HepG2 (cell line): ENCODE results near the gene ACSS3. TPM values are rescaled to one million over a fixed set of nuclear protein-coding genes. Genes with fewer than 3 reads are reported as not detected.

Source experiments
- ATAC-seq: fragments of 200-7000 bp; cut with Tn5 transposase; 3 replicates; pipeline ENCODE4 v1.9.1; 2020; ENCODE audit warnings: mild to moderate bottlenecking, moderate library complexity
- BruUV-seq: library from RNA; stranded (reverse); fragments of 400-500 nt; replicated peaks from 2 replicates; lab custom pipeline; 2021; lab: Mats Ljungman, UMichigan
- CTCF ChIA-PET: fragments of 300-600 bp; formaldehyde crosslinking; extraction: SDS; loops from one replicate; lab custom pipeline; 2021; ENCODE audit warnings: low total read pairs, inconsistent platforms, low intra/inter-chr PET ratio; lab: Yijun Ruan, JAX
- POLR2A ChIA-PET: fragments of 350-600 bp; sonication (Branson Sonifier 250); formaldehyde crosslinking; loops from one replicate; lab custom pipeline; 2020; ENCODE audit warnings: antibody characterized with exemption, inconsistent platforms; lab: Yijun Ruan, JAX
- DNase-seq: peaks from one replicate; pipeline ENCODE4 v3.0.0-alpha.2; 2015; ENCODE audit warnings: low spot score
- FAIRE-seq: peaks from 3 replicates; lab custom pipeline; 2011; peaks lifted over from hg19 to GRCh38; lab: Jason Lieb, UNC
- H2AFZ ChIP-seq: one replicate; pipeline ENCODE4 v1.6.1; 2011; ENCODE audit warnings: low read length, inconsistent platforms
- H3K27ac ChIP-seq: fragments of 300-600 bp; 3 replicates; pipeline ENCODE4 v1.8.0; 2011; ENCODE audit warnings: mixed run types, mild to moderate bottlenecking, mixed read lengths, low read length, inconsistent platforms; ENCODE audit not compliant: insufficient read depth; ENCODE audit errors: extremely low read length
- H3K27me3 ChIP-seq, 2 experiments: fragments of 200-600 bp in 1 of 2; 2 replicates in 1 of 2; 3 replicates in 1 of 2; pipeline versions ENCODE4 v1.6.0 to v1.8.0; 2011; ENCODE audit warnings: low read length in 2 of 2, mild to moderate bottlenecking in 2 of 2, moderate library complexity in 2 of 2, inconsistent platforms in 1 of 2; ENCODE audit not compliant: insufficient read depth in 2 of 2, control insufficient read depth in 1 of 2
- H3K36me3 ChIP-seq, 2 experiments: fragments of 200-600 bp in 1 of 2; replicated peaks in 1 of 2; 2 replicates in 1 of 2; 3 replicates in 1 of 2; pipeline versions ENCODE4 v1.5.1 to v1.8.0; 2011; ENCODE audit warnings: low read length in 2 of 2, inconsistent platforms in 1 of 2; ENCODE audit not compliant: insufficient read depth in 2 of 2, control insufficient read depth in 1 of 2
- H3K4me1 ChIP-seq: 2 replicates; pipeline ENCODE4 v1.5.1; 2012; ENCODE audit warnings: low read length, inconsistent platforms; ENCODE audit not compliant: insufficient read depth
- H3K4me2 ChIP-seq: 2 replicates; pipeline ENCODE4 v1.6.0; 2011; ENCODE audit warnings: low read depth, low read length, inconsistent platforms
- H3K4me3 ChIP-seq, 3 experiments: fragments of 200-600 bp in 1 of 3; sonication (generic), shearing (Covaris generic) in 1 of 3; replicated peaks in 1 of 3; 2 replicates each; pipeline ENCODE4 v1.5.1; 2011 to 2016; ENCODE audit warnings: low read length in 3 of 3, inconsistent platforms in 2 of 3, low read depth in 2 of 3, mild to moderate bottlenecking in 2 of 3, control low read depth in 1 of 3, mixed read lengths in 1 of 3; ENCODE audit not compliant: insufficient read depth in 1 of 3
- H3K79me2 ChIP-seq: one replicate; pipeline ENCODE4 v1.6.1; 2011; ENCODE audit warnings: low read length, inconsistent platforms; ENCODE audit not compliant: insufficient read depth
- H3K9ac ChIP-seq: 2 replicates; pipeline ENCODE4 v1.6.0; 2011; ENCODE audit warnings: mild to moderate bottlenecking, low read depth, low read length, inconsistent platforms; ENCODE audit not compliant: insufficient read depth
- H3K9me3 ChIP-seq: 2 replicates; pipeline ENCODE4 v1.5.1; 2012; ENCODE audit warnings: mild to moderate bottlenecking, low read length
- H4K20me1 ChIP-seq: 2 replicates; pipeline ENCODE4 v1.6.0; 2011; ENCODE audit warnings: inconsistent platforms, mild to moderate bottlenecking, low read length, moderate library complexity; ENCODE audit not compliant: insufficient read depth
- ARNTL ChIP-seq: sonication (generic); formaldehyde crosslinking; IDR thresholded peaks from 2 replicates; pipeline ENCODE4 v1.4.0; 2020; ENCODE audit warnings: mild to moderate bottlenecking, missing genetic modification reagents
- MED8 ChIP-seq: sonication (generic); formaldehyde crosslinking; IDR thresholded peaks from 2 replicates; pipeline ENCODE4 v1.8.1; 2023; ENCODE audit warnings: mild to moderate bottlenecking, missing genetic modification reagents; ENCODE audit not compliant: insufficient replicate concordance
- PHF8 ChIP-seq: sonication (generic); formaldehyde crosslinking; IDR thresholded peaks from 2 replicates; pipeline ENCODE4 v1.5.0; 2020; ENCODE audit warnings: missing genetic modification reagents
- SNAPC2 ChIP-seq: sonication (generic); formaldehyde crosslinking; IDR thresholded peaks from 2 replicates; pipeline ENCODE4 v1.8.1; 2022; ENCODE audit warnings: mild to moderate bottlenecking, missing genetic modification reagents
- ZNF17 ChIP-seq: sonication (generic); formaldehyde crosslinking; IDR thresholded peaks from 2 replicates; pipeline ENCODE4 v1.5.0; 2020; ENCODE audit warnings: mild to moderate bottlenecking, missing genetic modification reagents
- ZNF44 ChIP-seq: sonication (generic); formaldehyde crosslinking; IDR thresholded peaks from 2 replicates; pipeline ENCODE4 v1.5.1; 2020; ENCODE audit warnings: mild to moderate bottlenecking, missing genetic modification reagents
- ZNF749 ChIP-seq: sonication (generic); formaldehyde crosslinking; IDR thresholded peaks from 2 replicates; pipeline ENCODE4 v1.8.0; 2022; ENCODE audit warnings: mild to moderate bottlenecking, missing genetic modification reagents, moderate library complexity, borderline replicate concordance
- ZNF839 ChIP-seq: sonication (generic); formaldehyde crosslinking; IDR thresholded peaks from 2 replicates; pipeline ENCODE4 v1.4.0; 2020; ENCODE audit warnings: missing genetic modification reagents, mild to moderate bottlenecking, borderline replicate concordance
- WGBS: methylation state at CpG from one replicate; pipeline ENCODE4 v1.1.6; 2017; ENCODE audit warnings: low lambda C conversion rate; 5-methylcytosine and 5-hydroxymethylcytosine counted together
- in situ Hi-C: cut with HindIII; loops from 2 replicates; pipeline ENCODE4 v1.10.0; 2017; ENCODE audit warnings: low pct_unique_long_range_greater_than_20kb; ENCODE audit not compliant: extremely low pct_ligation_motif_present
- intact Hi-C: fragments of 100-400 bp; cut with micrococcal nuclease; formaldehyde crosslinking; loops from one replicate; pipeline ENCODE4 v1.10.0; 2022; ENCODE audit not compliant: unreplicated experiment
- polyA plus RNA-seq, 8 experiments: library from polyadenylated mRNA; depleted of rRNA in 3 of 8; stranded (reverse) in 7 of 8; unstranded in 1 of 8; fragments of >200 nt; fragmentation: Illumina TruSeq in 4 of 8; extraction: Trizol in 4 of 8; gene quantifications; 2 replicates each; pipeline versions ENCODE4 v1.2.1 to v1.2.3, GENCODE V29; 2011 to 2016; ENCODE audit warnings: low read depth in 4 of 8, missing spikeins in 1 of 8, mixed read lengths in 1 of 8; ENCODE audit not compliant: insufficient read depth in 1 of 8
- total RNA-seq, 5 experiments: library from RNA; depleted of rRNA; stranded (reverse); fragments of >200 nt; fragmentation: Illumina TruSeq; extraction: Trizol; gene quantifications; 2 replicates each; pipeline ENCODE4 v1.2.3, GENCODE V29; 2016; ENCODE audit warnings: low read depth in 1 of 5
- TF ChIP-seq, protein P1 (sequence below): sonication (generic); formaldehyde crosslinking; conservative IDR thresholded peaks from 2 replicates; pipeline ENCODE4 v1.4.0; 2020; ENCODE audit warnings: mild to moderate bottlenecking, missing genetic modification reagents, moderate library complexity
- TF ChIP-seq, protein P2 (sequence below): sonication (generic); formaldehyde crosslinking; IDR thresholded peaks from 2 replicates; pipeline ENCODE4 v1.4.0; 2020; ENCODE audit warnings: mild to moderate bottlenecking, missing genetic modification reagents
- TF ChIP-seq, protein P3 (sequence below): sonication (generic); formaldehyde crosslinking; IDR thresholded peaks from 2 replicates; pipeline ENCODE4 v1.4.0; 2020; ENCODE audit warnings: missing genetic modification reagents, borderline replicate concordance
- TF ChIP-seq, protein P4 (sequence below): sonication (generic); formaldehyde crosslinking; IDR thresholded peaks from 2 replicates; pipeline ENCODE4 v1.9.0; 2021; ENCODE audit warnings: missing genetic modification reagents, mild to moderate bottlenecking, borderline replicate concordance

The ACSS3 gene
- total and polyA plus RNA-seq, 2 of the 13 experiments (the other 11 are each of a cell fraction or from before 2014, with no cell fraction given) = 79.5 to 86.3 TPM

DNA sequence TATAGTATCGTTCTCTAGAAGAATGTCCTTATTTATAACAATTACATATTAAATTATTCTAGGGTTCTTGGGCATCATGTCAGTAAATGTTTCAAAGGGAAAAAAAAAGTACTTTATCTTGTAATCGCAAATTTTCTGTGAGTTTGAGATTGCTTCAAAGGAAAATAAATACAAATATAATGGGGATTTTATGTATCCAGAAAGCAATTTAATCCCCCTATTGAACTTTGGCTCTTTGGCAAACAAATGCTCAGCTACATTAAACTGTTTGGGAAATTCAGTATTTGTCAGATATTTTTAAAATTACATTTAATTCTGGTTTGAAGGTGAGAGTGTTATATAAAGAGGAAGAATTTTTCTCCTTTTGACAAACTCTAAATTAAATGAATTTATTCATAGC, 8.0 kb downstream of the ACSS3 start (continued):
- TF ChIP-seq, protein P1, sequence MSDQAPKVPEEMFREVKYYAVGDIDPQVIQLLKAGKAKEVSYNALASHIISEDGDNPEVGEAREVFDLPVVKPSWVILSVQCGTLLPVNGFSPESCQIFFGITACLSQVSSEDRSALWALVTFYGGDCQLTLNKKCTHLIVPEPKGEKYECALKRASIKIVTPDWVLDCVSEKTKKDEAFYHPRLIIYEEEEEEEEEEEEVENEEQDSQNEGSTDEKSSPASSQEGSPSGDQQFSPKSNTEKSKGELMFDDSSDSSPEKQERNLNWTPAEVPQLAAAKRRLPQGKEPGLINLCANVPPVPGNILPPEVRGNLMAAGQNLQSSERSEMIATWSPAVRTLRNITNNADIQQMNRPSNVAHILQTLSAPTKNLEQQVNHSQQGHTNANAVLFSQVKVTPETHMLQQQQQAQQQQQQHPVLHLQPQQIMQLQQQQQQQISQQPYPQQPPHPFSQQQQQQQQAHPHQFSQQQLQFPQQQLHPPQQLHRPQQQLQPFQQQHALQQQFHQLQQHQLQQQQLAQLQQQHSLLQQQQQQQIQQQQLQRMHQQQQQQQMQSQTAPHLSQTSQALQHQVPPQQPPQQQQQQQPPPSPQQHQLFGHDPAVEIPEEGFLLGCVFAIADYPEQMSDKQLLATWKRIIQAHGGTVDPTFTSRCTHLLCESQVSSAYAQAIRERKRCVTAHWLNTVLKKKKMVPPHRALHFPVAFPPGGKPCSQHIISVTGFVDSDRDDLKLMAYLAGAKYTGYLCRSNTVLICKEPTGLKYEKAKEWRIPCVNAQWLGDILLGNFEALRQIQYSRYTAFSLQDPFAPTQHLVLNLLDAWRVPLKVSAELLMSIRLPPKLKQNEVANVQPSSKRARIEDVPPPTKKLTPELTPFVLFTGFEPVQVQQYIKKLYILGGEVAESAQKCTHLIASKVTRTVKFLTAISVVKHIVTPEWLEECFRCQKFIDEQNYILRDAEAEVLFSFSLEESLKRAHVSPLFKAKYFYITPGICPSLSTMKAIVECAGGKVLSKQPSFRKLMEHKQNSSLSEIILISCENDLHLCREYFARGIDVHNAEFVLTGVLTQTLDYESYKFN = peak; percentile 12; the same call in 1 of the 2 replicates

DNA sequence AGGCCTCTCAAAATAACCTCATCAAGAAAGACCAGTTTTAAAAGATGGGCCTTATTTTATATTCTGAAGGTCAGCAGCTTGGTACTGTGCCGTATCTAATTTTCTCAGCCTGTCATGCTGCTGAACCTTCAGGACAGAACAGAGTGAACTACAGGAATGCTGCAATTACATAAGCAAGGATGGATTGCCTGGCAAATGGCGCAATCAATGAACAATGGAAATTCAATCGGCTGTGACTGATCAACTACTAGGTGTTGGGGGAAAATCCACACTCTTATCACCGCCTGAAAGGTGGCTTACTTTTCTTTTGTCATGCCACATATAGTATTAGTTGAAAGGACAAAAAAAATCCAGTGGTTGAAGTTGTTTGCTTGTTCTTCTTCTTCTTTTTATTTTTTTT, 8.5 kb downstream of the ACSS3 start:
- 0% methylated on average over 4 of the region's 4 CpGs for WGBS
- TF ChIP-seq ZNF839 (CRISPR knock-in tag) (no peak), SNAPC2 (no peak), MED8 (CRISPR knock-in tag) (no peak), PHF8 (peak; percentile 40; the same call in 1 of the 2 replicates), ZNF17 (CRISPR knock-in tag) (no peak), ARNTL (CRISPR knock-in tag) (0 out of 2 replicates have a peak, but pooled peaks have one; percentile 38), ZNF749 (CRISPR knock-in tag) (no peak), ZNF44 (CRISPR knock-in tag) (no peak)
- TF ChIP-seq, protein P2, sequence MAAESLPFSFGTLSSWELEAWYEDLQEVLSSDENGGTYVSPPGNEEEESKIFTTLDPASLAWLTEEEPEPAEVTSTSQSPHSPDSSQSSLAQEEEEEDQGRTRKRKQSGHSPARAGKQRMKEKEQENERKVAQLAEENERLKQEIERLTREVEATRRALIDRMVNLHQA (CRISPR knock-in tag) = no peak
- TF ChIP-seq, protein P3, sequence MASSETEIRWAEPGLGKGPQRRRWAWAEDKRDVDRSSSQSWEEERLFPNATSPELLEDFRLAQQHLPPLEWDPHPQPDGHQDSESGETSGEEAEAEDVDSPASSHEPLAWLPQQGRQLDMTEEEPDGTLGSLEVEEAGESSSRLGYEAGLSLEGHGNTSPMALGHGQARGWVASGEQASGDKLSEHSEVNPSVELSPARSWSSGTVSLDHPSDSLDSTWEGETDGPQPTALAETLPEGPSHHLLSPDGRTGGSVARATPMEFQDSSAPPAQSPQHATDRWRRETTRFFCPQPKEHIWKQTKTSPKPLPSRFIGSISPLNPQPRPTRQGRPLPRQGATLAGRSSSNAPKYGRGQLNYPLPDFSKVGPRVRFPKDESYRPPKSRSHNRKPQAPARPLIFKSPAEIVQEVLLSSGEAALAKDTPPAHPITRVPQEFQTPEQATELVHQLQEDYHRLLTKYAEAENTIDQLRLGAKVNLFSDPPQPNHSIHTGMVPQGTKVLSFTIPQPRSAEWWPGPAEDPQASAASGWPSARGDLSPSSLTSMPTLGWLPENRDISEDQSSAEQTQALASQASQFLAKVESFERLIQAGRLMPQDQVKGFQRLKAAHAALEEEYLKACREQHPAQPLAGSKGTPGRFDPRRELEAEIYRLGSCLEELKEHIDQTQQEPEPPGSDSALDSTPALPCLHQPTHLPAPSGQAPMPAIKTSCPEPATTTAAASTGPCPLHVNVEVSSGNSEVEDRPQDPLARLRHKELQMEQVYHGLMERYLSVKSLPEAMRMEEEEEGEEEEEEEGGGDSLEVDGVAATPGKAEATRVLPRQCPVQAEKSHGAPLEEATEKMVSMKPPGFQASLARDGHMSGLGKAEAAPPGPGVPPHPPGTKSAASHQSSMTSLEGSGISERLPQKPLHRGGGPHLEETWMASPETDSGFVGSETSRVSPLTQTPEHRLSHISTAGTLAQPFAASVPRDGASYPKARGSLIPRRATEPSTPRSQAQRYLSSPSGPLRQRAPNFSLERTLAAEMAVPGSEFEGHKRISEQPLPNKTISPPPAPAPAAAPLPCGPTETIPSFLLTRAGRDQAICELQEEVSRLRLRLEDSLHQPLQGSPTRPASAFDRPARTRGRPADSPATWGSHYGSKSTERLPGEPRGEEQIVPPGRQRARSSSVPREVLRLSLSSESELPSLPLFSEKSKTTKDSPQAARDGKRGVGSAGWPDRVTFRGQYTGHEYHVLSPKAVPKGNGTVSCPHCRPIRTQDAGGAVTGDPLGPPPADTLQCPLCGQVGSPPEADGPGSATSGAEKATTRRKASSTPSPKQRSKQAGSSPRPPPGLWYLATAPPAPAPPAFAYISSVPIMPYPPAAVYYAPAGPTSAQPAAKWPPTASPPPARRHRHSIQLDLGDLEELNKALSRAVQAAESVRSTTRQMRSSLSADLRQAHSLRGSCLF (CRISPR knock-in tag) = no peak
- TF ChIP-seq, protein P4, sequence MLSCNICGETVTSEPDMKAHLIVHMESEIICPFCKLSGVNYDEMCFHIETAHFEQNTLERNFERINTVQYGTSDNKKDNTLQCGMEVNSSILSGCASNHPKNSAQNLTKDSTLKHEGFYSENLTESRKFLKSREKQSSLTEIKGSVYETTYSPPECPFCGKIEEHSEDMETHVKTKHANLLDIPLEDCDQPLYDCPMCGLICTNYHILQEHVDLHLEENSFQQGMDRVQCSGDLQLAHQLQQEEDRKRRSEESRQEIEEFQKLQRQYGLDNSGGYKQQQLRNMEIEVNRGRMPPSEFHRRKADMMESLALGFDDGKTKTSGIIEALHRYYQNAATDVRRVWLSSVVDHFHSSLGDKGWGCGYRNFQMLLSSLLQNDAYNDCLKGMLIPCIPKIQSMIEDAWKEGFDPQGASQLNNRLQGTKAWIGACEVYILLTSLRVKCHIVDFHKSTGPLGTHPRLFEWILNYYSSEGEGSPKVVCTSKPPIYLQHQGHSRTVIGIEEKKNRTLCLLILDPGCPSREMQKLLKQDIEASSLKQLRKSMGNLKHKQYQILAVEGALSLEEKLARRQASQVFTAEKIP (CRISPR knock-in tag) = no peak

More for the DNA sequence above, 8.5 kb downstream of the ACSS3 start:
- intact Hi-C loops (loop anchor here (1.0 kb wide), 1 partner anchor 8 kb away; the partner anchor contains the start of gene ACSS3), in situ Hi-C loops (no loop called here)
- Histone ChIP-seq H2AFZ (no peak overlapping the region), H3K4me2 (peak overlapping the region; percentile 63), H3K79me2 (peaks cover 97% of the 10 kb centered on the region), H3K27me3 (no peaks in the 10 kb centered on the region), H3K9me3 (no peaks in the 10 kb centered on the region), H3K36me3 (no peaks in the 10 kb centered on the region; a peak in 1 of 5 replicates), H3K4me1 (peaks cover 87% of the 10 kb centered on the region), H3K27ac (peak overlapping the region; percentile 73), H3K4me3 (peak overlapping the region in 2 of 3 experiments; percentile 38 to 41; a peak in 2 of 6 replicates), H3K9ac (no peak overlapping the region), H4K20me1 (peaks cover 3% of the 10 kb centered on the region; the same call in 1 of the 2 replicates)
- DNase-seq (peak; percentile 89), FAIRE-seq (peak; percentile 94), ATAC-seq (peak; percentile 88)
- ChIA-PET CTCF (no interaction called here), POLR2A (interaction anchor here (0.9 to 1.7 kb wide), 4 partner anchors 9 to 150 kb away, joined by 3 to 7 read pairs (median 4); no protein-coding TSS in a partner anchor)
- no TSS peak for BruUV-seq
